Kidney capillary endothelial cell (primary cell): ENCODE data around the gene CDA.

ENCODE experiments used
- DNase-seq: peaks from one replicate; pipeline ENCODE4 v3.0.0-alpha.2; 2018; ENCODE audit warnings: low spot score

Gene CDA

DNA sequence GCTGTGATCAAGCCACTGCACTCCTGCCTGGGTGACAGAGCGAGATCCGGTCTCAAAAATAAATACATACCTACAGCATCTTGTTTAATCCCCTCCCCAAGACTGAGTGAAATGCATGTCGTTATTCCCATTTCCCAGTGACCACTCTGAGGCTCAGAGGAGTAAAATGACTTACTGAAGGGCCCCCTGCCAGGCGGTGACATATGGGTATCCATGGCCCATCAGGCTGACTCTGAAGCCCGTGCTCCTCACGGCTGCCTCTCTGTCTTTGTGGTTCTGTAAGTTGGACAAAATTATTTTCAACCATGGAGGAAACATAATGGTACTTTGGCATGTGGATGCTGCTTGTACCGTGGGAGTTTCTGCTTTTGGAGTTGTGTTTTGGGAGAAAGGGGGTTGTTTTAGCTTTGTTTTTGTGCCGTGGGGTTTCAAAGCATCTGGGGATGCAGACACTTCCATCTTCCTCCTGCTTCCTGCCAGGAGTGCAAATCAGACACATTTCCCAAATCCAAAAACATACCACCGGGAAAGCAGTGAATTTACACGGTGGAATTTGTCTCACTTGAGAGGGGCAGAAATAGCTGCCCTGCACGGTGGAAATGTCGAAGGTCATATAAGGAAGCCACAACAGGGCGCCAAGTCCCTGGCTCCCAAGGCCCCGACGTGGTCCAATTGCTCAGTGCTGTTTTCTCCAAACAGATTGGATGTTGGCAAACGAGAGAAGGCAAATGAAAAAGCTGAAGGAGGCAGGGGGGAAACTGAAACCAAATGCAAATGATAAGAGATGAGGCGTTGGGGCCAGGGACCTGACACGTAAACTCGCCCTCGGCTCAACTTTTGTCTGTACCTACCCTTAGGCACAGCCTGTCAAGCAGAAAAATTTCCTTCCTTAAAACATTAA is 27.3 kb downstream of the CDA start:
- no peak for DNase-seq

DNA sequence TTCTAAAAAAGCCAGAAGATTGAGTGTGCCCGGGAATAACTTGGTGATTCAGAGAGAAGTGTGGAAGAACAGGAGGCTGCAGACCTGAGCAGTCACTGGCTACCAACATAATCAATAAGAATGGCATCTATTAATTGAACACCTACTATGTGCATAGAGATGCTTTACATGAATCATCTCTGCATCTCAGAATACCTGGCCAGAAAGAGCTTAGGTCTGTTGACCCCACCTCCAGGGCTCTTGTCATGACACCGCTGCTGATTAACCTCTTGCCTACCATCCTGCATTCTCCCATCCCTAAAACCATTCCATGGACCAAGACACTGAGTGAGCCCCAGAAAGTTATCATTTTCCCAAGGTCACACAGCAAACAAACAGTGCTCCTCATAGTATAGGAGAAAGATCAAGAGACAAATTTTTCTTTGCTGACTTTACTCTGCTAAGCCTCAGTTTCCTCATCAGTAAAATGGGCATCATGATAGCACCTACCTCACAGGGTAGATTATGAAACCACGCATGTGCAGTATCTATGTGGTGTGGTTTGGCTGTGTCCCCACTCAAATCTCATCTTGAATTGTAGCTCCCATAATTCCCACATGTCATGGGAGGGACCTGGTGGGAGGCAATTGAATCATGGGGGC is 28.1 kb downstream of the CDA start:
- no peak for DNase-seq

DNA sequence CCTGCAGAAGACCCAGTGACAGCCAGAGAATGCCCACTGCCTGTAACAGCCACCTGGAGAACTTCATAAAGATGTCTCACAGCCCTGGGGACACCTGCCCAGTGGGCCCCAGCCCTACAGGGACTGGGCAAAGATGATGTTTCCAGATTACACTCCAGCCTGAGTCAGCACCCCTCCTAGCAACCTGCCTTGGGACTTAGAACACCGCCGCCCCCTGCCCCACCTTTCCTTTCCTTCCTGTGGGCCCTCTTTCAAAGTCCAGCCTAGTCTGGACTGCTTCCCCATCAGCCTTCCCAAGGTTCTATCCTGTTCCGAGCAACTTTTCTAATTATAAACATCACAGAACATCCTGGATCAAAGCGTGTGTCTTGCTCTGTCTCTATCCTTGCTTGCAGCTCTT is 29.7 kb downstream of the CDA start:
- no peak for DNase-seq

DNA sequence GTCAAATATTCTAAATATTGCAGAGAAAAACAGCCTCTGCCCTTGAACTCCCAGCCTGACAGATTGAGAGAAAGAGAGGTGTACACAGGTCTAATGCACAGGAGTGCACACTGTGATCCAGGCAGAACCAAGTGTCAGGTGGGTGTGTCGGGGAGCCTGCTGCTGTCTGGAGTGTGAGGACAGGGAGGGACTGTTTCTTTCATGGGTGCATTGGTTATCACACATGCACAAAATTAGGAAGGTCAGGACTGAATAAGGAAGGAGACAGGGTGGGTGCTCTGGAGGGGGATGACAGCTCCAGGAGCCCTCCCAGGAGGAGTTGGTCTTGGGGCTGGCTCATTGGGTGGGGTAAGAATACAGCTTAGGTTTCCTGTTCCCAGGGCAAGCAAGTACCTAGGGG is 31.1 kb downstream of the CDA start:
- DNase-seq = no peak

DNA sequence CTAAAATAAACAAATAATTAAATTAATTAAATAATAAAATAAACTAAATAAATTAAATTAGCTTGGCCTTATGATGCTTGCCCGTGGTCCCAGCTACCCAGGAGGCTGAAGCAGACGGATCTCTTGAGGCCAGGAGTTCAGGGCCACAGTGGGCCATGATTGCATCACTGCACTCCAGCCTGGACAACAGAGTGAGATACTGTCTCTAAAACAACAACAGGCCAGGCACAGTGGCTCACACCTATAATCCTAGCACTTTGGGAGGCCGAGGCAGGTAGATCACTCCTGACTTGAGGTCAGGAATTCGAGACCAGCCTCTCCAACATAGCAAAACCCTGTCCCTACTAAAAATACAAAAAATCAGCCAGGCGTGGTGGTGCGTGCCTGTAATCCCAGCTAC is 32.1 kb downstream of the CDA start:
- DNase-seq = no peak

DNA sequence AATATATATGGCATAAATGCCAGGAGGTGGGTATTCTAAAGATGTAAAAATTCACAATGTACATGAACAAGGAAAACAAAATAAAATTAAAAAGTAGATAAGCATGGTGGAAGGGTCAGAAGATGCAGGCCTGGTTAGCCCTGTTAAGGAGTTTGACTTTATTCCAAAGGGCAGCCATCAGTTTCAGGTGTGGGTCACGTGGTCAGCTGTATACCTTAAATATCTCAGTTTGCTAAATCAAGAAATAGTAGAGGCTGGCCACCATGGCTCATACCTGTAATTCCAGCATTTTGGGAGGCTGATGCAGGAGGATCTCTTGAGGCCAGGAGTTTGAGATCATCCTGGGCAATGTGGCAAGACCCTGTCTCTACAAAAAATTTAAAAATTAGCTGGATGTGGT is 35.8 kb downstream of the CDA start:
- no peak for DNase-seq

DNA sequence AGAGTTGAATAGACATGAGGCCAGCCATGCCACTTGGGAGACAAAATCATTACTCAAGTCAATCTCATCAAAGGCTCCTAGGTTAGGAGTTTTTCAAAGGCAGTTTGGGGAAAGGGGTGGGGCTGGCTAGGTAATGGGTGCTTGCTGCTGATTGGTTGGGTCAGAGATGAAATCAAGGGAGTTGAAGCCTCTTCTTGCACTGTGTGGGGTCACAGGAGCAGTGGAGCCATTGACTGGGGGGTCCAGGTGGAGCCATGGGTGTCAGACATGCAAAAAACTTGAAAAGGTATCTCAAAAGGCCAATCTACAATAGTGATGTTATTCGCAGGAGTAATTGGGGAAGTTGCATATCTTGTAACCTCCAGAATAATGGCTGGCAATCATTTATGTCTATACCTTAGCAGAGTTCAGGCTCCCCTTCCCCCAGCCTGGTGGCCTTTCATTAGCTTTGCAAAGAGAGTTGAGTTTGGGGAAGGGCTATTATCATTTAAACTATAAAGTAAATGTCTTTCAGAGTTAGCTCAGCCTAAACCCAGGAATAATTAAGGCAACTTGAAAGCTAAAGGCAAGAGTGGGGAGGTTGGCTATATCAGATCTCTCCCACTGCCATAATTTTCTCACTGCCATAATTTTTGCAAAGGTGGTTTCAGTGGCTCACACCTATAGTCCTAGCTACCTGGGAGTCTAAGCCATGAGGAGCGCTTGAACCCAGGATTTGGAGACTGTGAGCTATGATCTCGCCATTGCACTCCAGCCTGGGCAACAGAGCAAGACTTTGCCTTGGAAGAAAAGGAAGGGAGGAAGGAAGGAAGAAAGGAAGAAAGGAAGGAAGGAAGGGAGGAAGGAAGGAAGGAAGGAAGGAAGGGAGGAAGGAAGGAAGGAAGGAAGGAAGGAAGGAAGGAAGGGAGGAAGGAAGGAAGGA is 36.5 kb downstream of the CDA start:
- DNase-seq = no peak

DNA sequence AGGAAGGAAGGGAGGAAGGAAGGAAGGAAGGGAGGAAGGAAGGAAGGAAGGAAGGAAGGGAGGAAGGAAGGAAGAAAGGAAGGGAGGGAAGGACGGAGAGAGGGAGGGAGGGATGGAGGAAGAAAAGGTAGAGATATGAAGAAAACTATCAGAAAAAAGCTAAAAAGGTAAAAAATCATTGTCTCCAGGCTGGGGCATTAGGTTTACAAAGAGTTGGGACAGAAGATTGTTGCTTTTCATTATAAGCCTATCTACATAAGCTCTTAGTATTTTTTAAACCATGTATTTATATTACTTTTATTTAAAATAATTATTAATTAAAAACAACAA is 37.2 kb downstream of the CDA start:
- no peak for DNase-seq

DNA sequence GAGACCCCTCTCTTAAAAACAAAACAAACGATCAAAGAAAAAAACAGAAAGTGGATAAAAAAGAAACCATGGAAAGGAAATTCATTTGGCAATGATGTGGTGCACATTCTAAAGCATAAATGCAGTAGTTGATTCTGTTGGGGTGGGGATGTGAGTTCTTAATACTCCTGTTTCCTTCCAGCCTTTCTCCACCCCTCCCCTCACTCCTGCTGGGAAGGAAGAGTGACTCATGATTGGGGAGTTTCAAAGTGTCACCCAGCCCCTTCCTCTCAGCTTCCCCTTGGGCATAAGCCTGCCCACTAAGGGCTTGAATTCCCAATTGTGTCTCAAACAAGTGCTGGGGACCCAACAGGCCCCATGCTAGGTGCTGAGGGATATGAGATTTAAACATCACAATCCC is 37.6 kb downstream of the CDA start:
- DNase-seq = no peak

DNA sequence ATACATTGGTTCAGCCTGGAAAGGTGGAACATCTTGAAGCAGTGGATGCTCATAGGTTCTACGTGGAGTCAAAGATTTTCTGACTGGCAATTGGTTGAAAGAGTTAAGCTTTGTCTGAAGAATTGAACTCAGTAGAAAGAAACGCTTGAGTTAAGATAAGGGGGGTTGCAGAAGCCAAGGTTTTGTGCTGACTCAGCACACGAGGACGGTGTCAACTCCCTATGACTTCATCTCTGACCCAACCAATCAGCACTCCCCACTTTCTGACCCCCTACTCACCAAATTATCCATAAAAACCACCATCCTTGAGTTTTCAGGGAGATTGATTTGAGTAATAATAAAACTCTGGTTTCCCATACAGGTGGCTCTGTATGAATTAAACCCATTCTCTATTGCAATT is 41.8 kb downstream of the CDA start:
- DNase-seq = no peak

DNA sequence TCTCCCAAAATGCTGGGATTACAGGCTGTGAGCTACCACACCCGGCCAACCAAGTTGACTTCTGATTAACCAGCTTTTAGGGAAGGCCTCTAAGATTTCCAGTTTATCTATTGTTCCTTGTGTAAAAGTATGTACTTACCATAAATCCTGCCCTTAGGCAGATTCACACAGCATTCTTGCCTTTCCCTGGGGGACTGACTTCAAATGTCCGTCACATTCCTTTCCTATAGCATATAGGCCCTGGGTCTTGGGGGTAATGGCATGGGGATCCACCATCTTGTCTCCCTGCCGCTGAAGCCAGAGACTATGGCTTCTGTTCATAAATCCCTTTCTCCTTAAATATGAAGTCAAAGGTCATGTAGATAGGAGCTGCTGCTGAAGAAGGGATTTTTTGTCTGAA is 43.5 kb downstream of the CDA start:
- no peak for DNase-seq

DNA sequence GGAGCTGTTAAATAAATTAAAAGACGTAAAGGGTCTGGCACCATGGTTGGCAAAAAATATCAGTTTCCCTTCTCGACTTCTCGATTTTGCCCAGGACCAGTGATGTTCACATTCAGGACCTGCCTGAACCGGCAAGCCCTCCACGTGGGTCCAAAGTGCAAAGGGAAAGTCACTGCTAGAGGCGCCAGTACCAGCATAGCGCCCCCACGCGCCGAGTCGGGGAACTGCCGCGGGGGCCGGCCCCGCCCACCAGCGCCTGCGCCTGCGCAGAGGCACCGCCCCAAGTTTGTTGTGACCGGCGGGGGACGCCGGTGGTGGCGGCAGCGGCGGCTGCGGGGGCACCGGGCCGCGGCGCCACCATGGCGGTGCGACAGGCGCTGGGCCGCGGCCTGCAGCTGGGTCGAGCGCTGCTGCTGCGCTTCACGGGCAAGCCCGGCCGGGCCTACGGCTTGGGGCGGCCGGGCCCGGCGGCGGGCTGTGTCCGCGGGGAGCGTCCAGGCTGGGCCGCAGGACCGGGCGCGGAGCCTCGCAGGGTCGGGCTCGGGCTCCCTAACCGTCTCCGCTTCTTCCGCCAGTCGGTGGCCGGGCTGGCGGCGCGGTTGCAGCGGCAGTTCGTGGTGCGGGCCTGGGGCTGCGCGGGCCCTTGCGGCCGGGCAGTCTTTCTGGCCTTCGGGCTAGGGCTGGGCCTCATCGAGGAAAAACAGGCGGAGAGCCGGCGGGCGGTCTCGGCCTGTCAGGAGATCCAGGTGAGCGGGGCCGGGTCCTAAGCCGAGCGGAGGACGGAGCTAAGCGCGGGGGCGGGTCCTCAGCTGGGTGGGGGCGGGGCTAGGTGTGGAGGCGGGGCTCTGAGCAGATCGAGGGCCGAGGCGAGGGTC is 44.5 kb downstream of the CDA start, which contains the start of gene PINK1:
Gene PINK1, plus strand, starts transcription at position 269 of the 875 bp plus-strand sequence. Its CDS starts 91 bp downstream, at position 360.
- peak; percentile 70 for DNase-seq

DNA sequence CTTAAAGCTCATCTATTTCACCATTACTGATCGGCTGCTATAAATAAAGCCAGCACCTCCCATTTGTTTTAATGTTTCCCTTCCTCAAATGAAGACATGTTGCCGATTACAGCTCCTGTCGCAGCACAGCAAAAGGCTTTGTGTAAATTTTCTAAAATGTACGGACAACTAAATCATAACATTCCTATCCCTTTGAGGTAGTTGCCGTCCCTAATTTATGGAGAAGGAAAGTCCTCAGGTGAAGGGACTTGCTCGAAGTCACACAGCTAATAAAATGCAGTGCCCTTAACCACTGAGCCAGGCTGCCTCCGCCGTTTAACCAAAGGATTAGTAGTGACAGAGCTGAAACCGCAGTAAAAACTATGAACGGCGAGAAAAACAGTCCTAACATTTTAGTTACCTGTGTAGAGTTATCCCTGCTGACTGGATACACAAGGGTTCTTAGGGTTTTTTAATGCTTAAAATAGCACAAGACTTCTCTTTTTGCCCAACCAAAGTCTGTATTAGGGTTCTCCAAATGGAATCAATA is 45.2 kb downstream of the CDA start:
- peak; percentile 34 for DNase-seq

DNA sequence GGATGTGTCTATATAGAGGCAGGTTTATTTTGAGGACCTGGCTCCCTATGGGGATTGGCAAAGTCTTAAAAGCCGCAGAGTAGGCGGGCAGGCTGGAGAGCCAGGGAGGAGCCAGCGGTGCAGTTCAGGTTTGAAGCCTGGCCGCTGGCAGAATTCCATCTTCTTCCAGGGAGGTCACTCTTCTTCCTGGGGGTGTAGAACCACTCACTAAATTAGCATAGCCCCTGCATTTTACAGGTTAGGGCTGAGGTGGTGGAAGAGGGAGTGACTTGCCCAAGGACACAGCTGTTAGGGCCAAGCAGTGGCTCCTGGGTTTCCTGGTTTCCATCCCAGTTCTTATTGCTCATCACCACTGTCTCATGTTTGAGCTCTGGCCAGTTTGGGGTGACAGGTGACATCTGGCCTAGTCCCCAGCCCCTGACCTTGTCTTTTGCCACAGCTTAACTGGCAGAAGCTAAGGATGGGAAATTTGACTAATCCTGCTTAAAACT is 45.7 kb downstream of the CDA start:
- DNase-seq = no peak

DNA sequence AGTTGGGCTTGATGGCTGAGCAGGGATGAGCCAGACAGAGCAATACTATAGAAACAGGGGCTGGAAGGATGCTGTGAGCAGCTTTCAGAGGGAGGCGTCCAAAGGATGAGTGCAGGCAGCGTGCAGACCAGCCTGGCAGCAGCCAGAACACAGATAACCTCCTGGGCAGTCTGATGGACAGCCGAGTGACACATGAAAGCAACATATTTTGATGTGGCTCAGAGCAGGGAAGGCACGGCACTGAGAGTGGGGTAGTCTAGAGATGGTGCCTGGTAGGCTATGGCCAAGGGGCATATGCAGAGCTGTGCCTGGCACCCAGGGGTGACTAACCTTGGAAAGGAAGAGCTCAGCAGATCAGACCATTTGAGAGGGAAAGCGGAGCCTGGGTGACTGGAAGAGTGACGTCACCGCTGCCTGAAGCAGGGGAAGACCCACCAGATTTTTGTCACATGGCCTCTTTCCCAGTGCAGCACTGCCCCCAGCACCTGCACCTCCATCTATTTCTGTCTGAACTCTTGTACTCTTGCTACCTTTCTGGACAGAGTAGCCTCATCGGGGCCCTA is 48.0 kb downstream of the CDA start:
- DNase-seq = no peak

DNA sequence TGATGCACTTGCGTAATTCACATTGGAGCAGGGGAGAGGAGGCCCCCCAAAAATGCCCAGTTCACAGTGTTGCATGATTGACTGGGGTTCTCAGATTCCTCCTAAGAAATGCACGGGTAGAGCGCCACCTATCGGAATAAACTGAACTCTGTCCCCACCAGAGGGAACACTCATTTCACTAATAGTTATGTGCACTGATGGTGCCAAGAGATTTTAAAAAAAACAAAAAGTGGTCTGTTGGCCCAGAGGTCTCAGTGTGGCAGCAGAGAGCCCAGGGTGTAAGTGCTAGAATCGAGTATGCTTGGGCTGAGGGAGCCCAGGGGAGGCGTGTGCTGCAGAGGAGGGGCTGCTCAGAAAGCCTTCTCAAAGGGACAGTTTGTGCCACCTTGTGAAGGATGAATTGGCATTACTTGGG is 51.3 kb downstream of the CDA start:
- DNase-seq = peak; percentile 50

DNA sequence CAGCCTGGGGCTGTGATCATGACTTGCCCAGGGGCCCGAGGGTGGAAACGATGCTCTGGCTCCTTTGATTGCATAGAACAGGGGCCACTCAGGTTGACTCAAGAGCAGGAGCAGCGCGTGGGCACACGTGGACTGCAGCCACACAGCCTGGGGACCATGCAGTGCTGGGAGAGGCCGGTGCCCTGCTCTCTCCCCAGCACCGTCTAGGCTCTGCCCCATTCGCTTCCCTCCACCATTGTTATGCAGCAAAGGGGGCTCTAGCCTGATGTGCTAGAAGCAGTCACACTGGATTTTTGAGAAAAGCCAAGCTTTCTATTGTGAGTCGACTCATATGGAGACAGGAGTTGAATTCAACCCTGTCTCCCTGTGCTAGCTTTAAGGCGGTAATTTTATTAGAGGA is 53.1 kb downstream of the CDA start:
- DNase-seq = no peak

DNA sequence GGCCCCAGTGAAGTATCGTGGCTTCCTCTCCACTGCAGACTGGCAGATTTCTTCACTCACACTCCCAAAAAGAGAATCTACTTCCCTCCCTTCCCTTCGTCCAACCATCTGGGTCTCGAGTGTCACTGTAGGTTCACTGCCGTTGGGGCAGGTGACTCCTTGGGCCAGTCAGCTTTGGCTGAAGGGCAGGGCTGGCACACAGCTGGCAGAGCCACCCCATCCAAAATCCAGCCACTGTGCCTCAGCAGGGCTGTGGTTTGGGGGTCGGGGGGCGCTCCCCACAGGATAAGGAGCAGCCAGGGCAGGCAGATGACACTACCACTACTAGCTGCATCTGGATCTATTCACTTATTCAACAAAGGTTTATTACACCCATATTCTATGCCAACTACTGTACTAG is 54.2 kb downstream of the CDA start:
- DNase-seq = no peak

DNA sequence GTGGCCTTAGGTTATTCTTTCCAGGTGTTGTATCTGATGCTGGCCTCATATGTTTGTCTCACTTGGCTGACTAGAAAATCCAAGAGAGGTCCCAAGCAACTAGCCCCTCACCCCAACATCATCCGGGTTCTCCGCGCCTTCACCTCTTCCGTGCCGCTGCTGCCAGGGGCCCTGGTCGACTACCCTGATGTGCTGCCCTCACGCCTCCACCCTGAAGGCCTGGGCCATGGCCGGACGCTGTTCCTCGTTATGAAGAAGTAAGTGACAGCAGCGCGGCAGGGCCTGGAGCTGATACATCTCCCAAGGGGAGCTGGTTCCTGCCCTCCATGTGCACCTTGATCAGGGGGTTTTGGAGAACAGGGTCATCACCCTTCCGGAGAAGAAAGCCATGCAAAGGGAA is 55.5 kb downstream of the CDA start:
- no peak for DNase-seq

DNA sequence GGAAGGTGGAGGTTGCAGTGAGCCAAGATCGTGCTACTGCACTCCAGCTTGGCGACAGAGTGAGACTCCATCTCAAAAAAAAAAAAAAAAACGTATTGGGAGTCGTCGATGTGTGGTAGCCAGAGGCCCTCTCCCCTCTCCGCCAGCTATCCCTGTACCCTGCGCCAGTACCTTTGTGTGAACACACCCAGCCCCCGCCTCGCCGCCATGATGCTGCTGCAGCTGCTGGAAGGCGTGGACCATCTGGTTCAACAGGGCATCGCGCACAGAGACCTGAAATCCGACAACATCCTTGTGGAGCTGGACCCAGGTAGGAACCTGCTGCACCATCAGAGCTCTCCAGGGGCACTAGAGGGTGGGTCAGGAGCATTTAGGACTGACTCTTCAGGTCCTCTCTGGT is 56.5 kb downstream of the CDA start:
- DNase-seq = no peak

DNA sequence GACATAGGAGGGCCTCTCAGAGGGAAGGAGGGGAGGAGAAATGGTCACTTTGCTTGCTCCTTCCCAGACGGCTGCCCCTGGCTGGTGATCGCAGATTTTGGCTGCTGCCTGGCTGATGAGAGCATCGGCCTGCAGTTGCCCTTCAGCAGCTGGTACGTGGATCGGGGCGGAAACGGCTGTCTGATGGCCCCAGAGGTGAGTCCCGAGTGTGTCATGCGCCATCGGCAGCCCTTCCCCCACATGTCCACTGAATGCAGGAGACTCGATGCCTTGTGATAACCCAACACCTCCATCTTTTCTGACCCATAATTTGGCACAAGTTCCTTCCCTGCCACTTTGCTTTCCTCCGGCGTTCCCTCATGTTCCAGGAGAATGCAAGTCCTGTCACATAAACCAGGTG is 59.5 kb downstream of the CDA start:
- DNase-seq = no peak
